WTC11 (cell line): Measurements from ENCODE around the gene CNTLN. TPM values are rescaled to one million over a fixed set of nuclear protein-coding genes. Genes with fewer than 3 reads are reported as not detected.

Source experiments
- ATAC-seq: fragments of 200-7000 bp; cut with Tn5 transposase; 2 replicates; pipeline ENCODE4 v1.10.0; 2021; ENCODE audit warnings: mild to moderate bottlenecking, moderate library complexity
- CTCF ChIA-PET: fragments of 300-600 bp; sonication (Branson Sonifier 250); formaldehyde crosslinking; loops from one replicate; lab custom pipeline; 2021; ENCODE audit warnings: antibody characterized with exemption; lab: Charles Lee
- POLR2A ChIA-PET: fragments of 350-600 bp; sonication (Branson Sonifier 250); formaldehyde crosslinking; loops from one replicate; lab custom pipeline; 2021; ENCODE audit warnings: antibody characterized with exemption; lab: Charles Lee
- DNase-seq: peaks from one replicate; pipeline ENCODE4 v3.0.0; 2021; ENCODE audit warnings: low spot score
- H3K27ac Mint-ChIP-seq: 2 replicates; pipeline ENCODE4 v1.8.0; 2021; ENCODE audit warnings: mixed read lengths
- H3K27me3 Mint-ChIP-seq: 2 replicates; pipeline ENCODE4 v1.8.0; 2021; ENCODE audit warnings: low read depth, mild to moderate bottlenecking, moderate library complexity, mixed read lengths
- H3K36me3 Mint-ChIP-seq: 2 replicates; pipeline ENCODE4 v1.8.0; 2021; ENCODE audit warnings: mixed read lengths
- H3K4me1 Mint-ChIP-seq: 2 replicates; pipeline ENCODE4 v1.8.0; 2022; ENCODE audit warnings: mixed read lengths
- H3K4me3 Mint-ChIP-seq: 2 replicates; pipeline ENCODE4 v1.8.0; 2021; ENCODE audit warnings: mild to moderate bottlenecking, moderate library complexity, mixed read lengths
- H3K9me3 Mint-ChIP-seq: 2 replicates; pipeline ENCODE4 v1.8.0; 2021; ENCODE audit warnings: mixed read lengths
- CREM ChIP-seq: sonication (generic); formaldehyde crosslinking; IDR thresholded peaks from 2 replicates; pipeline ENCODE4 v1.8.1; 2022; ENCODE audit warnings: mild to moderate bottlenecking, missing genetic modification reagents, moderate library complexity
- ESRRA ChIP-seq: sonication (generic); formaldehyde crosslinking; IDR thresholded peaks from 2 replicates; pipeline ENCODE4 v1.8.1; 2022; ENCODE audit warnings: mild to moderate bottlenecking, missing genetic modification reagents, borderline replicate concordance
- FOXK1 ChIP-seq: sonication (generic); formaldehyde crosslinking; IDR thresholded peaks from 2 replicates; pipeline ENCODE4 v1.8.0; 2022; ENCODE audit warnings: mild to moderate bottlenecking, moderate library complexity, missing genetic modification reagents
- GABPB1 ChIP-seq: sonication (generic); formaldehyde crosslinking; IDR thresholded peaks from 2 replicates; pipeline ENCODE4 v1.8.1; 2023; ENCODE audit warnings: mild to moderate bottlenecking, missing genetic modification reagents
- GTF2I ChIP-seq: fragments of 250-450 bp; sonication (Bioruptor Pico); conservative IDR thresholded peaks from 2 replicates; pipeline ENCODE4 v1.4.0; 2021; ENCODE audit warnings: mild to moderate bottlenecking
- NFE2L1 ChIP-seq: sonication (generic); formaldehyde crosslinking; IDR thresholded peaks from 2 replicates; pipeline ENCODE4 v1.8.1; 2023; ENCODE audit warnings: missing genetic modification reagents
- NR1H2 ChIP-seq: sonication (generic); formaldehyde crosslinking; IDR thresholded peaks from 2 replicates; pipeline ENCODE4 v1.9.0; 2021; ENCODE audit warnings: mild to moderate bottlenecking, moderate library complexity, missing genetic modification reagents
- SMAD3 ChIP-seq: sonication (generic); formaldehyde crosslinking; IDR thresholded peaks from 2 replicates; pipeline ENCODE4 v1.8.0; 2022; ENCODE audit warnings: missing genetic modification reagents, mild to moderate bottlenecking, borderline replicate concordance
- total RNA-seq: library from RNA; stranded (reverse); gene quantifications from 3 replicates; pipeline ENCODE4 v1.2.3, GENCODE V29; 2021
- TF ChIP-seq, protein P1 (sequence below): sonication (generic); formaldehyde crosslinking; conservative IDR thresholded peaks from 2 replicates; pipeline ENCODE4 v1.8.1; 2022; ENCODE audit warnings: mild to moderate bottlenecking, missing genetic modification reagents
- TF ChIP-seq, protein P2 (sequence below): sonication (generic); formaldehyde crosslinking; IDR thresholded peaks from 2 replicates; pipeline ENCODE4 v1.8.1; 2023; ENCODE audit warnings: mild to moderate bottlenecking, missing genetic modification reagents, borderline replicate concordance
- TF ChIP-seq, protein P3 (sequence below): fragments of 250-450 bp; sonication (Bioruptor Pico); conservative IDR thresholded peaks from 2 replicates; pipeline ENCODE4 v1.9.0; 2021; ENCODE audit warnings: mild to moderate bottlenecking
- TF ChIP-seq, protein P4 (sequence below): fragments of 250-450 bp; sonication (Bioruptor Pico); IDR thresholded peaks from 2 replicates; pipeline ENCODE4 v2.1.2; 2022; ENCODE audit warnings: mild to moderate bottlenecking, moderate library complexity
- TF ChIP-seq, protein P5 (sequence below): sonication (generic); formaldehyde crosslinking; IDR thresholded peaks from 2 replicates; pipeline ENCODE4 v1.8.0; 2022; ENCODE audit warnings: mild to moderate bottlenecking, missing genetic modification reagents
- TF ChIP-seq, protein P6 (sequence below): sonication (generic); formaldehyde crosslinking; IDR thresholded peaks from 2 replicates; pipeline ENCODE4 v1.8.1; 2023; ENCODE audit warnings: mild to moderate bottlenecking, missing genetic modification reagents
- TF ChIP-seq, protein P7 (sequence below): sonication (generic); formaldehyde crosslinking; IDR thresholded peaks from 2 replicates; pipeline ENCODE4 v1.8.0; 2022; ENCODE audit warnings: missing genetic modification reagents

CNTLN gene
- total RNA-seq, 1 experiment from 2014 or later = 13.4 TPM

DNA sequence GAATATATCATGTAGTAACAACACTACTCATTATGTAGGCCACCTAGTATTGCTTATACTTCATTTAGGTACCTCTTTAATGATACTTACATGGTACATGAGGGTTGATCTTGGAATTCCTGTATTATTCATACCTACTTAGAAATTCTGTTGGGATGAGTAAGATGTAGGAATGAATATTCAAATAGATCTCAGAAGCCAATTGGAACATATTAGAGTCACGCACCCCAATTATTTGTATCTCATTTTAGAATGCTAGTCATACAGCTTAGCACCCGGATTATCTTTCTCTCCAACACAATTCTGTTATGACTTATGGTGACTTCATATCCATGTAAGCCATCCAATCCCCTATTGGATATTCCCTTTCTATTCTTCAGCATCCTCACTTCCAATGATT is 337.3 kb downstream of the CNTLN start (continued):
- TF ChIP-seq, protein P1, sequence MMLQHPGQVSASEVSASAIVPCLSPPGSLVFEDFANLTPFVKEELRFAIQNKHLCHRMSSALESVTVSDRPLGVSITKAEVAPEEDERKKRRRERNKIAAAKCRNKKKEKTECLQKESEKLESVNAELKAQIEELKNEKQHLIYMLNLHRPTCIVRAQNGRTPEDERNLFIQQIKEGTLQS (CRISPR knock-in tag) = no peak
- TF ChIP-seq, protein P2, sequence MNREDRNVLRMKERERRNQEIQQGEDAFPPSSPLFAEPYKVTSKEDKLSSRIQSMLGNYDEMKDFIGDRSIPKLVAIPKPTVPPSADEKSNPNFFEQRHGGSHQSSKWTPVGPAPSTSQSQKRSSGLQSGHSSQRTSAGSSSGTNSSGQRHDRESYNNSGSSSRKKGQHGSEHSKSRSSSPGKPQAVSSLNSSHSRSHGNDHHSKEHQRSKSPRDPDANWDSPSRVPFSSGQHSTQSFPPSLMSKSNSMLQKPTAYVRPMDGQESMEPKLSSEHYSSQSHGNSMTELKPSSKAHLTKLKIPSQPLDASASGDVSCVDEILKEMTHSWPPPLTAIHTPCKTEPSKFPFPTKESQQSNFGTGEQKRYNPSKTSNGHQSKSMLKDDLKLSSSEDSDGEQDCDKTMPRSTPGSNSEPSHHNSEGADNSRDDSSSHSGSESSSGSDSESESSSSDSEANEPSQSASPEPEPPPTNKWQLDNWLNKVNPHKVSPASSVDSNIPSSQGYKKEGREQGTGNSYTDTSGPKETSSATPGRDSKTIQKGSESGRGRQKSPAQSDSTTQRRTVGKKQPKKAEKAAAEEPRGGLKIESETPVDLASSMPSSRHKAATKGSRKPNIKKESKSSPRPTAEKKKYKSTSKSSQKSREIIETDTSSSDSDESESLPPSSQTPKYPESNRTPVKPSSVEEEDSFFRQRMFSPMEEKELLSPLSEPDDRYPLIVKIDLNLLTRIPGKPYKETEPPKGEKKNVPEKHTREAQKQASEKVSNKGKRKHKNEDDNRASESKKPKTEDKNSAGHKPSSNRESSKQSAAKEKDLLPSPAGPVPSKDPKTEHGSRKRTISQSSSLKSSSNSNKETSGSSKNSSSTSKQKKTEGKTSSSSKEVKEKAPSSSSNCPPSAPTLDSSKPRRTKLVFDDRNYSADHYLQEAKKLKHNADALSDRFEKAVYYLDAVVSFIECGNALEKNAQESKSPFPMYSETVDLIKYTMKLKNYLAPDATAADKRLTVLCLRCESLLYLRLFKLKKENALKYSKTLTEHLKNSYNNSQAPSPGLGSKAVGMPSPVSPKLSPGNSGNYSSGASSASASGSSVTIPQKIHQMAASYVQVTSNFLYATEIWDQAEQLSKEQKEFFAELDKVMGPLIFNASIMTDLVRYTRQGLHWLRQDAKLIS (CRISPR knock-in tag) = no peak
- TF ChIP-seq, all 79 proteins: peak for 0

DNA sequence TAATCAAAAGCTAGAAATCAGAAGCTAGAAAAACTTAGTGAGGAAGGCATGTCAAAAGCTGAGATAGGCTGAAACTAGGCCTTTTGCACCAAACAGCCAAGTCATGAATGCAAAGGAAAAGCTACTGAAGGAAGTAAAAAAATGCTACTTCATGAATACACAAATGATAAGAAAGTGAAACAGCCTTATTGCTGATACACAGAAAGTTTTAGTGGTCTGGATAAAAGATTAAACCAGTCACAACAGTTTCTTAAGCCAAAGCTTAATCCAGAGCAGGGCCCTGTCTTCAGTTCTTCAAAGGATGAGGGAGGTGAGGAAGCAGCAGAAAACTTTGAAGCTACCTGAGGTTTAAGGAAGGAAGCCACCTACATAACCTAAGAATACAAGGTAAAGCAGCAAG is 341.6 kb downstream of the CNTLN start:
- DNase-seq = no peak
- no peaks in the 10 kb centered on the region for H3K4me1 Mint-ChIP-seq
- CTCF ChIA-PET = no interaction called here
- no peak overlapping the region for H3K4me3 Mint-ChIP-seq
- POLR2A ChIA-PET = no interaction called here
- H3K27ac Mint-ChIP-seq = no peak overlapping the region
- no peak for ATAC-seq
- no peak for TF ChIP-seq GTF2I (CRISPR knock-in tag)
- TF ChIP-seq, protein P3, sequence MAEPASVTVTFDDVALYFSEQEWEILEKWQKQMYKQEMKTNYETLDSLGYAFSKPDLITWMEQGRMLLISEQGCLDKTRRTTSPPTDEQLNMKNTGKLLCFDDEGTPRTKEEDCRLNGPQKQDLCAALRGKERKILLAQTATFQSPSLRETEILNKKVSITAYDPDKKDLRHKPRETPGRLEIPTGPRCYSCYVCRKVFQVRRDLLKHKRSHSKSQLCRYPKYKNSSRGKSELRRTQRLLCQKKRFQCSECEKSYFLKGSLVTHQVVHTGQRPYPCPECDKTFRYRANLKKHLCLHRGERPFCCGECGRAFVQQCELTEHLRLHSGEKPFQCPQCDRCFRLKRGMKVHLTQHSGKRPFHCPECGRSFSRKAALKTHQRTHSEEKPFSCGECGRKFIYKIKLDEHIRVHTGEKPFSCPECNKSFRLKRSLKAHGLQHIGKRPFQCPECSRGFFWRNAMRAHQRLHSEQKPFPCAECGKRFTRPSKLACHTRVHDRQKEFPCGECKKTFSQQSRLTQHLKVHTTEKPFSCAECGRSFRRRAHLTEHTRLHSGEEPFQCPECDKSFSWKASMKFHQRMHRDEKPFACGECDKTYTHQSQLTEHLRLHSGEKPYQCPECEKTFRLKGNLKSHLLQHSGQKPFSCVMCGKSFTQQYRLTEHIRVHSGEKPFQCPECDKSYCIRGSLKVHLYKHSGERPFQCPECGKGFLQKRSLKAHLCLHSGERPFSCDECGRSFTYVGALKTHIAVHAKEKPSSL (CRISPR knock-in tag) = no peak
- TF ChIP-seq, protein P4, sequence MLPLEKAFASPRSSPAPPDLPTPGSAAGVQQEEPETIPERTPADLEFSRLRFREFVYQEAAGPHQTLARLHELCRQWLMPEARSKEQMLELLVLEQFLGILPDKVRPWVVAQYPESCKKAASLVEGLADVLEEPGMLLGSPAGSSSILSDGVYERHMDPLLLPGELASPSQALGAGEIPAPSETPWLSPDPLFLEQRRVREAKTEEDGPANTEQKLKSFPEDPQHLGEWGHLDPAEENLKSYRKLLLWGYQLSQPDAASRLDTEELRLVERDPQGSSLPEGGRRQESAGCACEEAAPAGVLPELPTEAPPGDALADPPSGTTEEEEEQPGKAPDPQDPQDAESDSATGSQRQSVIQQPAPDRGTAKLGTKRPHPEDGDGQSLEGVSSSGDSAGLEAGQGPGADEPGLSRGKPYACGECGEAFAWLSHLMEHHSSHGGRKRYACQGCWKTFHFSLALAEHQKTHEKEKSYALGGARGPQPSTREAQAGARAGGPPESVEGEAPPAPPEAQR (CRISPR knock-in tag) = no peak
- TF ChIP-seq, protein P5, sequence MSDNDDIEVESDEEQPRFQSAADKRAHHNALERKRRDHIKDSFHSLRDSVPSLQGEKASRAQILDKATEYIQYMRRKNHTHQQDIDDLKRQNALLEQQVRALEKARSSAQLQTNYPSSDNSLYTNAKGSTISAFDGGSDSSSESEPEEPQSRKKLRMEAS (CRISPR knock-in tag) = no peak
- TF ChIP-seq, protein P6, sequence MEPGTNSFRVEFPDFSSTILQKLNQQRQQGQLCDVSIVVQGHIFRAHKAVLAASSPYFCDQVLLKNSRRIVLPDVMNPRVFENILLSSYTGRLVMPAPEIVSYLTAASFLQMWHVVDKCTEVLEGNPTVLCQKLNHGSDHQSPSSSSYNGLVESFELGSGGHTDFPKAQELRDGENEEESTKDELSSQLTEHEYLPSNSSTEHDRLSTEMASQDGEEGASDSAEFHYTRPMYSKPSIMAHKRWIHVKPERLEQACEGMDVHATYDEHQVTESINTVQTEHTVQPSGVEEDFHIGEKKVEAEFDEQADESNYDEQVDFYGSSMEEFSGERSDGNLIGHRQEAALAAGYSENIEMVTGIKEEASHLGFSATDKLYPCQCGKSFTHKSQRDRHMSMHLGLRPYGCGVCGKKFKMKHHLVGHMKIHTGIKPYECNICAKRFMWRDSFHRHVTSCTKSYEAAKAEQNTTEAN (CRISPR knock-in tag) = no peak
- TF ChIP-seq GABPB1 (CRISPR knock-in tag) = no peak
- no peaks in the 10 kb centered on the region for H3K9me3 Mint-ChIP-seq
- H3K36me3 Mint-ChIP-seq = no peaks in the 10 kb centered on the region
- H3K27me3 Mint-ChIP-seq = no peaks in the 10 kb centered on the region

DNA sequence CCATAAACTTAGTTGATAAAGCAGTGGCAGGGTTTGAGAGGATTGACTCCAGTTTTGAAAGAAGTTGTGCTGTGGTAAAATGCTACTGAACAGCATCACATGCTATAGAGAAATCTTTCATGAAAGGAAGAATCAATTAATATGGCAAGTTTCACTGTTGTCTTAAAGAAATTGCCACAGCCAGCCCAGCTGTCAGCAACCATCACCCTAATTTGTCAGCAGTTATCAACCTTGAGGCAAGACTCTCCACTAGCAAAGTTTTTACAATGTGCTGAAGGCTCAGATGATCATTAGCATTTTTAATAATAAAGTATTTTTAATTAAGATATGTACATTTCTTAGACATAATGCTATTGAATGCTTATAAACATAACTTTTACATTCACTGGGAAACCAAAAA is 343.0 kb downstream of the CNTLN start:
- CTCF ChIA-PET = no interaction called here
- POLR2A ChIA-PET = no interaction called here
- Mint-ChIP-seq H3K27ac (no peak overlapping the region), H3K27me3 (no peaks in the 10 kb centered on the region), H3K9me3 (no peaks in the 10 kb centered on the region), H3K4me1 (no peaks in the 10 kb centered on the region), H3K4me3 (no peak overlapping the region), H3K36me3 (no peaks in the 10 kb centered on the region)
- ATAC-seq (no peak), DNase-seq (no peak)
- no peak for TF ChIP-seq CREM (CRISPR knock-in tag)
- no peak for TF ChIP-seq ESRRA (CRISPR knock-in tag)
- no peak for TF ChIP-seq FOXK1
- TF ChIP-seq, protein P7, sequence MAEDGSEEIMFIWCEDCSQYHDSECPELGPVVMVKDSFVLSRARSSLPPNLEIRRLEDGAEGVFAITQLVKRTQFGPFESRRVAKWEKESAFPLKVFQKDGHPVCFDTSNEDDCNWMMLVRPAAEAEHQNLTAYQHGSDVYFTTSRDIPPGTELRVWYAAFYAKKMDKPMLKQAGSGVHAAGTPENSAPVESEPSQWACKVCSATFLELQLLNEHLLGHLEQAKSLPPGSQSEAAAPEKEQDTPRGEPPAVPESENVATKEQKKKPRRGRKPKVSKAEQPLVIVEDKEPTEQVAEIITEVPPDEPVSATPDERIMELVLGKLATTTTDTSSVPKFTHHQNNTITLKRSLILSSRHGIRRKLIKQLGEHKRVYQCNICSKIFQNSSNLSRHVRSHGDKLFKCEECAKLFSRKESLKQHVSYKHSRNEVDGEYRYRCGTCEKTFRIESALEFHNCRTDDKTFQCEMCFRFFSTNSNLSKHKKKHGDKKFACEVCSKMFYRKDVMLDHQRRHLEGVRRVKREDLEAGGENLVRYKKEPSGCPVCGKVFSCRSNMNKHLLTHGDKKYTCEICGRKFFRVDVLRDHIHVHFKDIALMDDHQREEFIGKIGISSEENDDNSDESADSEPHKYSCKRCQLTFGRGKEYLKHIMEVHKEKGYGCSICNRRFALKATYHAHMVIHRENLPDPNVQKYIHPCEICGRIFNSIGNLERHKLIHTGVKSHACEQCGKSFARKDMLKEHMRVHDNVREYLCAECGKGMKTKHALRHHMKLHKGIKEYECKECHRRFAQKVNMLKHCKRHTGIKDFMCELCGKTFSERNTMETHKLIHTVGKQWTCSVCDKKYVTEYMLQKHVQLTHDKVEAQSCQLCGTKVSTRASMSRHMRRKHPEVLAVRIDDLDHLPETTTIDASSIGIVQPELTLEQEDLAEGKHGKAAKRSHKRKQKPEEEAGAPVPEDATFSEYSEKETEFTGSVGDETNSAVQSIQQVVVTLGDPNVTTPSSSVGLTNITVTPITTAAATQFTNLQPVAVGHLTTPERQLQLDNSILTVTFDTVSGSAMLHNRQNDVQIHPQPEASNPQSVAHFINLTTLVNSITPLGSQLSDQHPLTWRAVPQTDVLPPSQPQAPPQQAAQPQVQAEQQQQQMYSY = no peak
- no peak for TF ChIP-seq NR1H2 (CRISPR knock-in tag)
- TF ChIP-seq NFE2L1 (CRISPR knock-in tag) = no peak
- TF ChIP-seq, protein P2 (CRISPR knock-in tag) = no peak
- no peak for TF ChIP-seq SMAD3 (CRISPR knock-in tag)
